Smooth muscle cell (in vitro differentiated cells): ENCODE results near the gene ATP6V0B. TPM values are rescaled to one million over a fixed set of nuclear protein-coding genes. Genes with fewer than 3 reads are reported as not detected.

Experiments
- DNase-seq: peaks from one replicate; lab custom pipeline; 2025; ENCODE audit not compliant: unreplicated experiment; lab: John Stamatoyannopoulos, UW
- H2AFZ ChIP-seq: fragments of 200-600 bp; sonication (generic); 2 replicates; pipeline ENCODE4 v1.6.0; 2016; ENCODE audit warnings: antibody characterized with exemption, low read depth, mild to moderate bottlenecking
- H3F3A ChIP-seq: fragments of 200-600 bp; sonication (generic); 2 replicates; pipeline ENCODE4 v1.6.0; 2017; ENCODE audit warnings: antibody characterized with exemption, low read depth
- H3K27ac ChIP-seq: fragments of 200-600 bp; sonication (generic); 2 replicates; pipeline ENCODE4 v1.5.1; 2016; ENCODE audit warnings: low read depth, mild to moderate bottlenecking
- H3K27me3 ChIP-seq: fragments of 200-600 bp; sonication (generic); 2 replicates; pipeline ENCODE4 v1.6.1; 2016; ENCODE audit warnings: low read depth, mild to moderate bottlenecking
- H3K36me3 ChIP-seq: fragments of 200-600 bp; sonication (generic); 2 replicates; pipeline ENCODE4 v1.5.1; 2016; ENCODE audit warnings: low read depth
- H3K4me1 ChIP-seq: fragments of 200-600 bp; sonication (generic); 2 replicates; pipeline ENCODE4 v1.5.1; 2016; ENCODE audit warnings: low read depth
- H3K4me2 ChIP-seq: fragments of 200-600 bp; sonication (generic); 2 replicates; pipeline ENCODE4 v1.6.0; 2016; ENCODE audit warnings: mild to moderate bottlenecking
- H3K4me3 ChIP-seq: fragments of 200-600 bp; sonication (generic); 2 replicates; pipeline ENCODE4 v1.5.1; 2016; ENCODE audit warnings: mild to moderate bottlenecking
- H3K79me2 ChIP-seq: fragments of 200-600 bp; sonication (generic); 2 replicates; pipeline ENCODE4 v1.6.0; 2016; ENCODE audit warnings: low read depth, mild to moderate bottlenecking
- H3K9ac ChIP-seq: fragments of 200-600 bp; sonication (generic); 2 replicates; pipeline ENCODE4 v1.6.0; 2016; ENCODE audit warnings: low read depth
- H3K9me3 ChIP-seq: fragments of 200-600 bp; sonication (generic); replicated peaks from 2 replicates; pipeline ENCODE4 v1.5.1; 2016; ENCODE audit warnings: low read depth
- H4K20me1 ChIP-seq: fragments of 200-600 bp; sonication (generic); 2 replicates; pipeline ENCODE4 v1.6.0; 2016; ENCODE audit warnings: low read depth
- WGBS: methylation state at CpG from one replicate; pipeline ENCODE4 v1.1.7; 2016; ENCODE audit warnings: low lambda C conversion rate; 5-methylcytosine and 5-hydroxymethylcytosine counted together
- polyA plus RNA-seq: library from polyadenylated mRNA; unstranded; fragments of >200 nt; fragmentation: Nextera tagmentation; extraction: Ambion mirVana; gene quantifications from 2 replicates; pipeline ENCODE4 v1.2.1, GENCODE V29; 2016
- total RNA-seq: library from RNA; depleted of rRNA; stranded (reverse); fragments of >200 nt; gene quantifications from 2 replicates; pipeline ENCODE4 v1.2.3, GENCODE V29; 2014
- TF ChIP-seq, protein P1 (sequence below): fragments of 200-600 bp; sonication (generic); IDR thresholded peaks from 2 replicates; pipeline ENCODE4 v1.5.1; 2017; ENCODE audit warnings: borderline replicate concordance, mild to moderate bottlenecking, antibody characterized with exemption; ENCODE audit not compliant: insufficient read depth, poor library complexity, severe bottlenecking

The ATP6V0B gene
- total and polyA plus RNA-seq, 2 experiments from 2014 or later: 106 to 203 TPM

- H3K4me1 ChIP-seq: no peaks in the 10 kb centered on the region
- DNase-seq: no peak
- H3K4me3 ChIP-seq: peak overlapping the region; percentile 42
- no peak overlapping the region for H2AFZ ChIP-seq
- no peak overlapping the region for H3K27ac ChIP-seq
- TF ChIP-seq, protein P1, sequence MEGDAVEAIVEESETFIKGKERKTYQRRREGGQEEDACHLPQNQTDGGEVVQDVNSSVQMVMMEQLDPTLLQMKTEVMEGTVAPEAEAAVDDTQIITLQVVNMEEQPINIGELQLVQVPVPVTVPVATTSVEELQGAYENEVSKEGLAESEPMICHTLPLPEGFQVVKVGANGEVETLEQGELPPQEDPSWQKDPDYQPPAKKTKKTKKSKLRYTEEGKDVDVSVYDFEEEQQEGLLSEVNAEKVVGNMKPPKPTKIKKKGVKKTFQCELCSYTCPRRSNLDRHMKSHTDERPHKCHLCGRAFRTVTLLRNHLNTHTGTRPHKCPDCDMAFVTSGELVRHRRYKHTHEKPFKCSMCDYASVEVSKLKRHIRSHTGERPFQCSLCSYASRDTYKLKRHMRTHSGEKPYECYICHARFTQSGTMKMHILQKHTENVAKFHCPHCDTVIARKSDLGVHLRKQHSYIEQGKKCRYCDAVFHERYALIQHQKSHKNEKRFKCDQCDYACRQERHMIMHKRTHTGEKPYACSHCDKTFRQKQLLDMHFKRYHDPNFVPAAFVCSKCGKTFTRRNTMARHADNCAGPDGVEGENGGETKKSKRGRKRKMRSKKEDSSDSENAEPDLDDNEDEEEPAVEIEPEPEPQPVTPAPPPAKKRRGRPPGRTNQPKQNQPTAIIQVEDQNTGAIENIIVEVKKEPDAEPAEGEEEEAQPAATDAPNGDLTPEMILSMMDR: no peak
- peaks cover 25% of the 10 kb centered on the region for H3K27me3 ChIP-seq
- peak overlapping the region; percentile 87 for H3K4me2 ChIP-seq
- no peaks in the 10 kb centered on the region for H3F3A ChIP-seq
- H3K36me3 ChIP-seq: no peaks in the 10 kb centered on the region
- no peaks in the 10 kb centered on the region for H3K79me2 ChIP-seq
- no peaks in the 10 kb centered on the region for H3K9me3 ChIP-seq
- H3K9ac ChIP-seq: no peak overlapping the region
- 31% methylated on average over 6 of the region's 48 CpGs for WGBS
- no peaks in the 10 kb centered on the region for H4K20me1 ChIP-seq
These were observed 38.9 kb upstream of the ATP6V0B start for GRCh38 chr1:43935711-43936427.

- TF ChIP-seq, protein P1: no peak
- Histone ChIP-seq H3K4me1 (no peaks in the 10 kb centered on the region), H3K9me3 (no peaks in the 10 kb centered on the region), H4K20me1 (no peaks in the 10 kb centered on the region), H3K79me2 (no peaks in the 10 kb centered on the region), H3K27ac (no peak overlapping the region), H3K27me3 (peaks cover 25% of the 10 kb centered on the region), H3K36me3 (no peaks in the 10 kb centered on the region), H3K9ac (no peak overlapping the region), H3K4me3 (peak overlapping the region; percentile 42), H3K4me2 (peak overlapping the region; percentile 87), H2AFZ (no peak overlapping the region), H3F3A (no peaks in the 10 kb centered on the region)
- 21% methylated on average over 26 of the region's 56 CpGs for WGBS
- no peak for DNase-seq
These were observed 38.2 kb upstream of the ATP6V0B start for GRCh38 chr1:43936431-43937151.

DNA sequence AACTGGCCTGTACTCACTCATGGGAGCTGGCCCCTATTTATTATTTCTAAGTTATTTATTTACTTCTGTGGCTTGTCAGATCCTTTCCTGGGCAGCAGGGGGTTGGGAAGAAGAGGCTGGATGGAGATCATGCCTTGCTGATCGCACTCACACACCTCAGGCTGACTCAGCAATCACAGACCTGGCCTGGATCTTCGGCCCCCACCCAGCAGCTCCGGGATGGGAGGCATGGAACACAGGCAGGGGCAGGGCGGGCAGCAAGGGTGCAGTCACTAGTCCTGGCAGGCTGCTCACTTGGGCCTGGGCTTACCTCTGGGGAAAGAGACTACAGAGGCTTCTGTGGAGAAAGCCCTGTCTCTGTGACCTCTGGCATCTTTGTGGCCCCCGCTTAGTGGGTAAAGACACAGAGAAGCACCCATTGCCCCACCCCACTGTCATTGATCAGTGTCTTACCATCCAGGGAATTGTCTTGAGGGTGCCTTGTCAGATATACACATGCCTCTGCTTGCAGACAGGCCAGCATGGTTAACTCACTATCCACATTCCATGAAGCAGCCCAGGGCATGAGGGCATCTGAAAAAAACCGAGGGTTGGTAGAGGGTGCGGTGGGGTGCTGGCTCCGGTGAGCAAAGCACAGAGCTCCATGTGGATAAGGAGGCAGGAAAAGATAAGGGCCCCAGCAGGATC is 37.4 kb upstream of the ATP6V0B start:
- peaks cover 25% of the 10 kb centered on the region for H3K27me3 ChIP-seq
- no peak overlapping the region for H3K4me3 ChIP-seq
- H3K36me3 ChIP-seq: no peaks in the 10 kb centered on the region
- H3K9me3 ChIP-seq: no peaks in the 10 kb centered on the region
- no peak overlapping the region for H3K27ac ChIP-seq
- no peak overlapping the region for H3K4me2 ChIP-seq
- H3K9ac ChIP-seq: no peak overlapping the region
- H4K20me1 ChIP-seq: no peaks in the 10 kb centered on the region
- DNase-seq: no peak
- no peaks in the 10 kb centered on the region for H3F3A ChIP-seq
- H3K79me2 ChIP-seq: no peaks in the 10 kb centered on the region
- 94% methylated on average over 8 of the region's 8 CpGs for WGBS
- H3K4me1 ChIP-seq: no peaks in the 10 kb centered on the region
- TF ChIP-seq, protein P1: no peak
- H2AFZ ChIP-seq: no peak overlapping the region
